Gastroesophageal sphincter (tissue), 4 donors: Measurements from ENCODE around the gene OXSR1. TPM values are rescaled to one million over a fixed set of nuclear protein-coding genes. Genes with fewer than 3 reads are reported as not detected.
"Not testable (repeated sequence)": the region's sequence is repeated elsewhere in the genome, so short reads cannot be mapped to it uniquely, and the experiment has no call there.

ENCODE experiments used
- ATAC-seq: fragments of 150-250 bp; one replicate; pipeline ENCODE4 v1.9.1; 2016; ENCODE audit warnings: mild to moderate bottlenecking, moderate library complexity
- H3K27ac ChIP-seq, 4 donors: fragments of 200-600 bp; sonication (generic) in 3 of 4; 1 replicate in 3 of 4; 2 replicates in 1 of 4; pipeline ENCODE4 v1.5.1; 2016 to 2019
- H3K27me3 ChIP-seq: fragments of 200-600 bp; sonication (generic); one replicate; pipeline ENCODE4 v1.5.1; 2019
- H3K36me3 ChIP-seq, 2 donors: fragments of 200-600 bp; sonication (generic); one replicate each; pipeline ENCODE4 v1.5.1; 2019; ENCODE audit warnings: control low read depth in 1 of 2
- H3K4me1 ChIP-seq, 3 donors: fragments of 200-600 bp; sonication (generic); 1 replicate in 2 of 3; 2 replicates in 1 of 3; pipeline ENCODE4 v1.5.1; 2016 to 2019; ENCODE audit warnings: control low read depth in 2 of 3
- H3K4me3 ChIP-seq, 2 donors: fragments of 200-600 bp; sonication (generic); one replicate each; pipeline ENCODE4 v1.5.1; 2019; ENCODE audit warnings: mild to moderate bottlenecking in 1 of 2, moderate library complexity in 1 of 2
- H3K9me3 ChIP-seq, 3 donors: fragments of 200-600 bp; sonication (generic); one replicate each; pipeline ENCODE4 v1.5.1; 2017 to 2019; ENCODE audit warnings: control low read depth in 2 of 3
- CTCF ChIP-seq, 4 experiments: fragments of 200-600 bp in 2 of 4; fragments of 450-650 bp in 2 of 4; sonication (generic) in 1 of 4; IDR thresholded peaks; one replicate each; pipeline ENCODE4 v1.5.1; 2017 to 2019; ENCODE audit warnings: antibody characterized with exemption in 4 of 4, mild to moderate bottlenecking in 2 of 4, moderate library complexity in 2 of 4
- EP300 ChIP-seq: sonication (generic); formaldehyde crosslinking; IDR thresholded peaks from one replicate; pipeline ENCODE4 v1.6.1; 2017; ENCODE audit warnings: antibody characterized with exemption, mild to moderate bottlenecking
- POLR2A ChIP-seq, 2 donors: fragments of 450-650 bp; IDR thresholded peaks; one replicate each; pipeline ENCODE4 v1.6.1; 2017; ENCODE audit warnings: antibody characterized with exemption in 2 of 2, mild to moderate bottlenecking in 2 of 2, moderate library complexity in 1 of 2
- POLR2AphosphoS5 ChIP-seq: sonication (generic); formaldehyde crosslinking; IDR thresholded peaks from one replicate; pipeline ENCODE4 v1.6.1; 2017; ENCODE audit warnings: antibody characterized with exemption
- WGBS, 2 donors: methylation state at CpG; one replicate each; pipeline ENCODE4 v1.1.5; 2018; ENCODE audit warnings: low coverage in 1 of 2; 5-methylcytosine and 5-hydroxymethylcytosine counted together
- total RNA-seq, 4 donors: library from RNA; depleted of rRNA; stranded (reverse); fragments of >200 nt; gene quantifications; one replicate each; pipeline ENCODE4 v1.1.0, GENCODE V29; 2016

Gene OXSR1
- total RNA-seq, 4 donors from 2014 or later, result 29.5 to 41.0 (median 34.3) TPM

- no peak for TF ChIP-seq POLR2A (IDR thresholded peaks at IDR 0.05)
- no peak for TF ChIP-seq POLR2AphosphoS5
- TF ChIP-seq CTCF (IDR thresholded peaks at IDR 0.05), result no peak
- no peak for TF ChIP-seq EP300
- Histone ChIP-seq H3K27ac (no peak overlapping the region), H3K36me3 (no peaks in the 10 kb centered on the region), H3K4me3 (no peak overlapping the region), H3K4me1 (no peaks in the 10 kb centered on the region), H3K9me3 (no peaks in the 10 kb centered on the region), H3K27me3 (no peaks in the 10 kb centered on the region)
- ATAC-seq, result peak; percentile 28
- 46 to 72% methylated on average over 5 to 9 of the region's 16 CpGs for WGBS, 2 donors
Observed at GRCh38 chr3:38283810-38284755, 118.7 kb downstream of the OXSR1 start.

- WGBS, 2 donors, result 41 to 78% methylated on average over 2 to 6 of the region's 6 CpGs
- no peak for ATAC-seq
- H3K4me1 ChIP-seq, result no peaks in the 10 kb centered on the region
- no peak overlapping the region for H3K4me3 ChIP-seq
- no peak overlapping the region for H3K27ac ChIP-seq
- no peaks in the 10 kb centered on the region for H3K9me3 ChIP-seq
- TF ChIP-seq CTCF (IDR thresholded peaks at IDR 0.05) (no peak), EP300 (no peak), POLR2A (IDR thresholded peaks at IDR 0.05) (no peak), POLR2AphosphoS5 (no peak)
- H3K27me3 ChIP-seq, result no peaks in the 10 kb centered on the region
- no peaks in the 10 kb centered on the region for H3K36me3 ChIP-seq
Observed at GRCh38 chr3:38284756-38285150, 119.4 kb downstream of the OXSR1 start.

- H3K36me3 ChIP-seq, H3K27ac ChIP-seq, H3K4me3 ChIP-seq, H3K9me3 ChIP-seq, ATAC-seq, H3K4me1 ChIP-seq, H3K27me3 ChIP-seq: not testable (repeated sequence)
- 88 to 100% methylated on average over 2 to 12 of the region's 16 CpGs for WGBS, 2 donors
Observed at GRCh38 chr3:38289286-38290217, 124.2 kb downstream of the OXSR1 start.

GRCh38 chr3:38297053-38297452 lies 131.7 kb downstream of the OXSR1 start:
- H3K4me3 ChIP-seq, ATAC-seq, H3K27ac ChIP-seq, H3K27me3 ChIP-seq, H3K9me3 ChIP-seq, H3K4me1 ChIP-seq, H3K36me3 ChIP-seq: not testable (repeated sequence)
- 73 to 90% methylated on average over 3 to 4 of the region's 4 CpGs for WGBS, 2 donors

GRCh38 chr3:38297537-38297936 lies 132.2 kb downstream of the OXSR1 start:
- Histone ChIP-seq H3K4me1 (no peaks in the 10 kb centered on the region), H3K27ac (no peak overlapping the region), H3K9me3 (no peaks in the 10 kb centered on the region), H3K27me3 (no peaks in the 10 kb centered on the region), H3K4me3 (no peak overlapping the region), H3K36me3 (no peaks in the 10 kb centered on the region)
- no peak for TF ChIP-seq POLR2AphosphoS5
- no peak for TF ChIP-seq POLR2A (IDR thresholded peaks at IDR 0.05)
- TF ChIP-seq EP300, result no peak
- TF ChIP-seq CTCF (IDR thresholded peaks at IDR 0.05), result no peak
- ATAC-seq, result no peak
